ENCODE results near the gene MRPS33.
"Not testable (repeated sequence)": the region's sequence is repeated elsewhere in the genome, so short reads cannot be mapped to it uniquely, and the experiment has no call there.

The MRPS33 gene

DNA sequence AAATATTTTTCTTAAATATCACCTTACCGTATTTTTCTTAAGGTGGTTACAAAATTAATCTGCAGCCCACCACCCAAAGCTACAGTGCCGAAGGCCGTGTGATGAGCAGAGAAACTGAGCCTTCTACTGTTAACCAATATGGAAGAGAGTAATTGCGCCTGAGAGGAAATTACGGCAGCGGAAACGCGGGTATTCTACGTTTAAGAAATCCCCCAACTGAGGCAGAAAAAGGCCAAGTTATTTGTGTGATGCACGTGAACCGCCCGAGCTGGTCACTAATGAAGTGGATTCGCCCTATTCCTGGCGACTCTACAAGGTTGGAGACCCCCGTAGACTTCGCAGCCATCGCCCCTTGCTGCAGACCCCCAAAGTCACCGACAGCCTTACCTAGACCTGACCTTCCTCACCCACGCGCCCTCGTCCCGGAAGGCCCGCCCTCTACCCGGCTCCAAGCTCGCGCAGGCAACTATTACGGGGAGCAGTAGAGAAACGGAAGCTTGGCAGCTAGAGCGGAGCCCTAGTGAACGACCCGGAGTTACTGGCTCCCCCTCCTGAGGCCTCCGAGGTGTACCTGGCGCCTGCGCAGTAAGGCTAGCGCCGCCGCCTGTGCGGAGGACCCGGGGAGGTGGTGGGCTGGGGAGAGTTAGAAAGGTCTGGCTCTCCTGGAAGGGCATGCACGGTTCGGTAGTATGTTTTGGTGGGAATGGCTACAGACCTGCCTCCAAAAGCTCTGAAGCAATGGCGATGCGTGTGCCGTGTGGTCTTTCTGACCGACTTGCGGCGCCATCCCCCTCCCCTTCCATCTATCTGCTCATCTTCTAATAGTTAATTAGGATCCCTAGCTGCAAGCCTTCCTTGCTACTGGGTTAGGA is at the start of gene MRPS33:
TSS of gene MRPS33 (minus strand) at position 429 of the 872 bp plus-strand sequence. CDS start 4,319 bp downstream, outside the sequence.
- peak; percentile 91 for DNase-seq

- no peak for DNase-seq
Measured at GRCh38 chr7:141057788-141058187, 43.0 kb upstream of the MRPS33 start.

DNA sequence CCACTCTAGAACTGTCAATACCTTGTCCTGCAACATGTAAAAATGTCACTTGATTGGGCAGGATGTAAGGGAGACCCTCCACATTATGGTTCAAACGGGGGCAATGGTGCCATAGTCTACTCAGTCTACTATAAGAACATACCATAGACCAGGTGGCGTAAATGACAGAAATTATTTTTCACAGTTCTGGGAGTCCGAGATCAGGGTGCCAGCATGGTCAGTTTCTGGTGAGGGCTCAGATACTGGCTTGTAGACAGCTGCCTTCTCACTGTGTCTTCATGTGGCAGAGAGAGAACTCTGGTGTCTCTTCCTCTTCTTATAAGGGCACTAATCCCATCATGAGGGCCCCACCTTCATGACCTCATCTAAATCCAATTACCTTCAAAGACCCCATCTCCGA is 40.4 kb upstream of the MRPS33 start:
- no peak for DNase-seq

DNA sequence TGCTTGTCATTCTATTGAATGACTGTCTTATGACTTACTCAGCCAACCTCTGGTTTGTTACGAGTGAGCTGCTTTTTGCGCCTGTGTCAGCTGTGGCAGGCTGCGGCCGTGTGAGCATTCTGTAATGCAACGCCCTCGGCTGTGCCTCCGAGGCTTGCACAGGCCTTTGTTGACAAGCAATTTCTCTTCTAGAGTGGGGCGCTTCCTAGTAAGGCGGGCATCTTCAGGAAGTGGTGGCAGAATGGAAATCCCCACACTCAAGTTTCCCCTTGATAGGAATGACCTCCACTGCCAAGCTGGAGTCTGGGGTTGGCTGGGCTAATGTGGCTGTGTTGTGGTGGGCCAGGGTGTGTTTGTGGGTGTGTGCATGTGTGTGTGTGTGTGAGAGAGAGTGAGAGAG is 38.9 kb upstream of the MRPS33 start:
- DNase-seq, result peak; percentile 27

- DNase-seq, result no peak
Measured at GRCh38 chr7:141045842-141046620, 31.3 kb upstream of the MRPS33 start.

DNA sequence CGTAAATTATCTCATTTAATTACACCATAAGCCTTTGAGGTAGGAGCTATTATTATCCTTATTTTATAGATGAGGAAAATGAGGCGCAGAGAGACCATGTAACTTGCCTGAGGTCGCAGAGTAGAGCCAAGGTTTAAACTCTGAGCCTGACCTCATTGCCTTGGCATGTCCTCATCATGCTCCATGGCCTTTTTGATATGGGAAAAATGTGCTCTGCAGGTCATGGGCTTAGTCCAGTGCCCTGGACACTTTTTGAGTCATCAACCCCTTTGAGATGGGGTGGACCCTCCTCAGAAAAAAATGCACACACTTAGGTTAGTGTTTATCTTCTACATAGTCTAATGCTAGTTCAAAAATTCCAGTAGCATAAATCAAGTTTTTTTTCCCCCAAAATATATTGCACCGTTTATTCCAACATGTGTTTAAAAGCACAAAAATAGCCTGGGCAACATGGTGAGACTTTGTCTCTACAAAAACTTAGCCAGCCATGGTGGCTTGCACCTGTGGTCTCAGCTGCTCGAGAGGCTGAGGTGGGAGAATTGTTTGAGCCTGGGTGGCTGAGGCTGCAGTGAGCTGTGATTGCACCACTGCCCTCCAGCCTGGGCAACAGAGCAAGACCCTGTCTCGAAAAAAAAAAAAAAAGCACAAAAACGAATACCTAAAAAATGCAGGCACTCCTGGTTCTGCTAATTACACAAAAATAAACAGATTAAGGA is 30.5 kb upstream of the MRPS33 start:
- DNase-seq, result no peak

DNA sequence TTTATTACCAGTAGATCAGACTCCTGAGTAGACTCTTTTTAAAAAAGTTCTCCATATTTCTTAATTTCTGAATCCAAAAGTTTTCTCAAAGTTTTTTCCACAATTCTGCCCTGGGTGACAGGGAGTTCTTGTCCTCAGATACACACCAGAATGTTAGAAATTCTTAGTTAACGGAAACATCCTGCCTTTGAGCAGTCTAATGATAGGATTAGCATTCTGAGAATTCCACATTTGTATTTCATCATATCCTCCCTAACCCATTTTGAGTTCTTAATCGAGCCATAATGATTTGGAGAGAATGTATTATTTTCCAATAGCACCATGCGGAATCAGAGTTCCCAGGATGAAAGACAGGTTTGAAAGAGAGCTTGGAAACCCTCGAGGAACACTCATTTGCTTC is 28.9 kb upstream of the MRPS33 start:
- no peak for DNase-seq

DNA sequence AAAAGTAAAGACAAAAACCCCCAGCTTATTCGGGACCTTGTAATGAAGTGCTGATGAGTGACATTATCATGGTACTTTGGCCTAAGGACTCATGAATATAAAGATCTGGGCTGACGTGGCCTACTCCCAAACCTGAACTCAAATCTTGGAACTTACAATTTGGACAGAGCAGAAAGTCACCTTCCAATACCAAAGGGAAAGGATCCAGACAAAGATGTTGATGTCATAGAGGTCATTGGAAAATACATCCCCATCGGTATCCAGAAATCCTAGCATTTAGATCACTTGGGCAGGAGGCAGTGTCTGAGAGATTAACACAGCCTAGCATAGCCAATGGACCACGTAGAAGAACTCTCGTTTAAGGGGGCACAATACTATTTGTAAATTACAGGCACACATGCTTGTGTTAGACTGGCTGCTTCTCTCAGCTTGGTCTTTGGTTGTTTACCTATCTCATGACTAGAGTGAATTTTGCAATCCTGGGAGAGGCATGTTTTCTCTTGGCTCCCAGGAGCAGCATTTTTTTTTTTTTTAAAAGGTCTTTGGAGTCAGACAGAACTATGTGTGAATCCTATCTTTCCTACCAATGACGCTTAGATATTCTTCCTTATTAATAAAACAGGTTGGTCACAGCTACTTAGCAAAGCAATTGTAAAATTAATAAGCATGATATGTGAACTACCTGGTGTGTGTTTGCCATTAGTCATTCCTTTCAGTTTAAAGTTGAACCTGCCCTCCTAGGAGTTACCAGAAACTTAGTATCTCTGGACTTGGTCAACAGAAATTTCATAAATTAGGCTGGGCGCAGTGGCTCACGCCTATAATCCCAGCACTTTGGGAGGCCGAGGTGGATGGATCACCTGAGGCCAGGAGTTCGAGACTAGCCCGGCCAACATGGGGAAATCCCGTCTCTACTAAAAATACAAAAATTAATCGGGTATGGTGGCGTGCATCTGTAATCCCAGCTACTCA is 27.8 kb upstream of the MRPS33 start:
- no peak for DNase-seq

DNA sequence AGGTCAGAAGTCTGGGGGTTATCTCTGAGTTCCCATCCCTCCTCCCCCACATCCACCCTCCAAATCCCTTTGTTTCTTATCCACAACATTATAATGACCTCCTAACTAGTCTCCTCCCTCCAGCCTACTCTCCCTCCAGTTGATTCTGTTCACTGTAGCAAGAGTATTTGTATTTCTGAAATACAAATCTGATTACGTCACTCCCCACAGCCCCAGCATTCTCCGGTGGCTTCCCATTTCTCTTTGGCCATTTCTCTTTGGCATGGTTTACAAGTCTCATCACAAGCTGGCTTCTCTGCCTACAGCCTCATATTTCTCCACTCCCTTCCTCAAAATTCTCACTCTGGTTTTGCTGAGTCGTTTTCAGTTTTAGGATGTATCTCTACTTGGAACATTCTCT is 24.6 kb upstream of the MRPS33 start:
- DNase-seq, result no peak

DNA sequence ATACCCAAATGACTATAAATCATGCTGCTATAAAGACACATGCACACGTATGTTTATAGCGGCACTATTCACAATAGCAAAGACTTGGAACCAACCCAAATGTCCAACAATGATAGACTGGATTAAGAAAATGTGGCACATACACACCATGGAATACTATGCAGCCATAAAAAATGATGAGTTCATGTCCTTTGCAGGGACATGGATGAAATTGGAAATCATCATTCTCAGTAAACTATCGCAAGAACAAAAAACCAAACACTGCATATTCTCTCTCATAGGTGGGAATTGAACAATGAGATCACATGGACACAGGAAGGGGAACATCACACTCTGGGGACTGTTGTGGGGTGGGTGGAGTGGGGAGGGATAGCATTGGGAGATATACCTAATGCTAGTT is 23.3 kb upstream of the MRPS33 start:
- DNase-seq, result not testable (repeated sequence)

DNA sequence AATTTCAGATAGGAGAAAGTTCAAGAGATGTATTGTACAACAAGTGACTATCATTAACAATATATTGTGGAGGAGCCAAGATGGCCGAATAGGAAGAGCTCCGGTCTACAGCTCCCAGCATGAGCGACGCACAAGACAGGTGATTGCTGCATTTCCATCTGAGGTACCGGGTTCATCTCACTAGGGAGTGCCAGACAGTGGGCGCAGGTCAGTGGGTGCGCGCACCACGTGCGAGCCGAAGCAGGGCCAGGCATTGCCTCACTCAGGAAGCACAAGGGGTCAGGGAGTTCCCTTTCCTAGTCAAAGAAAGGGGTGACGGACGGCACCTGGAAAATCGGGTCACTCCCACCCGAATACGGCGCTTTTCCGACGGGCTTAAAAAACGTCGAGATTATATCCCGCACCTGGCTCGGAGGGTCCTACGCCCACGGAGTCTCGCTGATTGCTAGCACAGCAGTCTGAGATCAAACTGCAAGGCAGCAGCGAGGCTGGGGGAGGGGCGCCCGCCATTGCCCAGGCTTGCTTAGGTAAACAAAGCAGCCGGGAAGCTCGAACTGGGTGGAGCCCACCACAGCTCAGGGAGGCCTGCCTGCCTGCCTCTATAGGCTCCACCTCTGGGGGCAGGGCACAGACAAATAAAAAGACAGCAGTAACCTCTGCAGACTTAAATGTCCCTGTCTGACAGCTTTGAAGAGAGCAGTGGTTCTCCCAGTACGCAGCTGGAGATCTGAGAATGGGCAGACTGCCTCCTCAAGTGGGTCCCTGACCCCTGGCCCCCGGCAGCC is 18.0 kb upstream of the MRPS33 start:
- not testable (repeated sequence) for DNase-seq

- DNase-seq, result no peak
Measured at GRCh38 chr7:141028767-141029166, 14.0 kb upstream of the MRPS33 start.

- DNase-seq, result no peak
Measured at GRCh38 chr7:141027043-141027442, 12.3 kb upstream of the MRPS33 start.

DNA sequence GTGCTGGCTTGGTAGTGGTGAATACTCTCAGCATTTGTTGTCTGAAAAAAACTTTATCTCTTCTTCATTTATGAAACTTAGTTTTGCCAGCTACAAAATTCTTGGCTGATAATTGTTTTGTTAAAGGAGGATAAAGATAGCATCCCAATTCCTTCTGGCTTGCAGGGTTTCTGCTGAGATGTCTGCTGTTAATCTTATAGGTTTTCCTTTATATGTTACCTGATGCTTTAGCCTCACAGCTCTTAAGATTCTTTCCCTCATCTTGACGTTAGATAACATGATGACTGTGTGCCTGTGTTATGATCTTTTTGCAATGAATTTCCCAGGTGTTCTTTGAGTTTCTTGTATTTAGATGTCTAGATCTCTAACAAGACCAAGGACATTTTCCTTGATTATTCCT is 9.9 kb upstream of the MRPS33 start:
- DNase-seq, result no peak

GRCh38 chr7:141023295-141023694 is 8.5 kb upstream of the MRPS33 start:
- DNase-seq, result no peak

DNA sequence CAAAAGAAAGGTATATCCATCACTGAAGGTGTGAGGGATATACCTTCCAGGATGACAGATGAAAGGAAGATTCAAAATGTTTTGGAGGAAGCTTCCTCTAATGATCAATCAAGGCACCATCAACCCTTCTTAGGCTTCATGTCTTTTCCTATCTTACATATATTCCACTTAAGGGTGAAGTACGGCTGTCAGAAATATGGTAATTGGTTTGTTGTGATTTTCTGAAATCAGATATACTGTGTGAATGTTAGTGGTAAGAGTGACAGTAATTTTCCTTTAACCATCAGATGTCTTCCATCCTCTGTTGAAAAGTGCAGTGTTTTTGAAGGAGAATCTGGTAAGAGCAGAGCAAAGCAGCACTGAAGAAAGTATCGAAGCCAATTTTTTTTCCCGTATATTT is 2.8 kb upstream of the MRPS33 start:
- no peak for DNase-seq

DNA sequence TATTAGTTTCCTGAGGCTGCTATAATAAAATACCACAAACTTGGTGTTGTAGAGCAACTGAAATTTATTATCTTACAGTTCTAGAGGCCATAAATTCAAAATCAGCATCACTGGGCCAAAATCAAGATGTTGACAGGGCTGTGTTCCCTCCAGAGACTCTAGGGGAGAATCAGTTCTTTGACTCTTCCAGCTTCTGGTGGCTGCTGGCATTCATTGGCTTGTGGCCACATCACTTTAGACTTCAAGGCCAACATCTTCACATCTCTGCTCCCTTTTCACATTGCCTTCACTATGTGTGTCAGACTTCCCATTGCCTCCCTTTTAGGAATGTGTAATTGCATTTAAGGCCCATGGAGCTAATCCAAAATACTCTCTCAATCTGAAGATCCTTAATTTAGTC is 1.6 kb upstream of the MRPS33 start:
- DNase-seq, result no peak

- no peak for DNase-seq
Measured at GRCh38 chr7:141014125-141014523, 628 bp downstream of the MRPS33 start.

DNA sequence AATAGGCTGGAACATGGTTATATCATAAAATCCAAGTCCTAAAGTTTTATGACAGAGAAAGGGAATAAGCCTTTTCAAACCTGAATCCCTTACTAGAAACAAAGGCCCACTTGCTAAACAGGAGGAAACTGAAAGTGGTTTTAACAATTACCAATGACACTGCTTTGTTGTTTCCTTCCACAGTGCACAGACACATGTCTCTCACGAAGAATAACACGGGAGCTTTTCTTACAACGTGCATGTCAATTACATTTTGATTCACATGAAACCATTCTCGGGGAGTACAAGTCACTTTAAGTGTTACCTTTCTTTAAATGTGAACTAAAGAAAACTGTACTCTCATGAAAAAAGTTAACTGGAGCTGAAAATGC is 1.4 kb downstream of the MRPS33 start:
- no peak for DNase-seq

- no peak for DNase-seq
Measured at GRCh38 chr7:141012696-141013344, 1.9 kb downstream of the MRPS33 start.

Data from NCI-H510A treated with DMSO at 0.1 percent for 48 hours (cell line).